NCI-H1694 treated with DMSO at 0.1 percent for 48 hours (cell line): ENCODE results near the gene DNAH14.
"Not testable (repeated sequence)": the region's sequence is repeated elsewhere in the genome, so short reads cannot be mapped to it uniquely, and the experiment has no call there.

ENCODE experiments used
- DNase-seq: peaks from one replicate; lab custom pipeline; 2025; lab: John Stamatoyannopoulos, UW

The DNAH14 gene

GRCh38 chr1:224921354-224921753 is 8.1 kb upstream of the DNAH14 start:
- no peak for DNase-seq

GRCh38 chr1:224922404-224923164 is 6.9 kb upstream of the DNAH14 start:
- peak; percentile 45 for DNase-seq

DNA sequence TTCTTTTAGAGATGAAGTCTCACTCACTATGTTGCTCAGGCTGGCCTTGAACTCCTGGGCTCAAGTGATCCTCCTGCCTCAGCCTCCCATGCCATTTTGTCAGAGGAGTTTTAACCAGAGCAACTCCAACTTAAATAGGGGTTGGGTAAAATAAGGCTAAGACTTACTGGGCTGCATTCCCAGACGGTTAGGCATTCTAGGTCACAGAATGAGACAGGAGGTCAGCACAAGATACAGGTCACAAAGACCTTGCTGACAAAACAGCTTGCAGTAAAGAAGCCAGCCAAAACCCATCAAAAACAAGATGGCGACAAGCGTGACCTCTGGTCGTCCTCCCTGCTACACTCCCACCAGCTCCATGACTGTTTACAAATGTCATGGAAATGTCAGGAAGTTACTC is 5.7 kb upstream of the DNAH14 start:
- DNase-seq = no peak

DNA sequence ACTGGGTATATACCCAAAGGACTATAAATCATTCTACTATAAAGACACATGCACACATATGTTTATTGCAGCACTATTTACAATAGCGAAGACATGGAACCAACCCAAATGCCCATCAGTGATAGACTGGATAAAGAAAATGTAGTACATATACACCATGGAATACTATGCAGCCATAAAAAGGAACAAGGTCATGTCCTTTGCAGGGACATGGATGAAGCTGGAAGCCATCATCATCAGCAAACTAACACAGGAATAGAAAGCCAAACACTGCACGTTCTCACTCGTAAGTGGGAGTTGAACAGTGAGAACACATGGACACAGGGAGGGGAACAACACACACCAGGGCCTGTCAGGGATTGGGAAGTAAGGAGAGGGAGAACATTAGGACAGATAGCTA is 1.8 kb upstream of the DNAH14 start:
- DNase-seq = not testable (repeated sequence)

DNA sequence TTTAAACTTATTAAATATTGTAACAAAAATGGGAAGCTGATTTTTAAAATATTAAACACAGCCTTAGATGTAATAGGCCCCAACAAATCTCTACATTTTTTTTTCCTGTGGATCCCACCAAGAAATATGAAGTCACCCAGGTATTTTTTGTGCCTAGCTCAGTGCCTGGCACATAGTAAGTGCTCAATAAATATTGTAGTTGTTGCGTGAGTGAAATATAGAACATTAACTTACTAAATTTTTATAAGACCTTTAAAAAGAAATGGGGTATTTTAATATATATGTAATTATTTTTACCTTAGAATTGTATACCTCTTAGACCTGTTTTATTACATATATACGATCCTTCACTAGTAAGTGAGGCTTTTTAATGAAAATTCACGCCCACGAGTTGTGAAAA is 569 bp upstream of the DNAH14 start:
- DNase-seq = no peak

- no peak for DNase-seq
Observed at GRCh38 chr1:224931605-224932004, 2.1 kb downstream of the DNAH14 start.

DNA sequence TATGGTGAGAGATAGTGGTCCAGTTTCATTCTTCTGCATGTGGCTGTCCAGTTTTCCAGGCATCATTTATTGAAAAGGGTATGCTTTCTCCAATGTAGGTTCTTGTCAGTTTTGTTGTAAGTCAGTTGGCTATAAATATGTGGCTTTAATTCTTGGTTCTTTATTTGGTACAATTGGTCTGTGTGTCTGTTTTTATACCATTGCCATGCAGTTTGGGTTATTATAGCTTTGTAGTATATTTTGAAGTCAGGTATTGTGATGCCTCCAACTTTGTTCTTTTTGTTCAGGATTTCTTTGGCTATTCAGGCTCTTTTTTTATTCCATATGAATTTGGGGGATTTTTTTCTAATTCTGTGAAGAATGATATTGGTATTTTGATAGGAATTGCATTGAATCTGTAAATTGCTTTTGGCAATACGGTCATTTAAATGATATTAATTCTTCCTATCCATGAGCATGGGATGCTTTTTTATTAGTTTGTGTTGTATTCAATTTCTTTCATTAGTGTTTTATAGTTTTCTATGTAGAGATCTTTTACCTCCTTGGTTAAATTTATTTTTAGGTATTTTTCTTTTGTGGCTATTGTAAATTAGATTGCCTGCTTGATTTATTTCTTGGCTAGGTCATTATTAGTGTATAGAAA is 3.3 kb downstream of the DNAH14 start:
- no peak for DNase-seq

DNA sequence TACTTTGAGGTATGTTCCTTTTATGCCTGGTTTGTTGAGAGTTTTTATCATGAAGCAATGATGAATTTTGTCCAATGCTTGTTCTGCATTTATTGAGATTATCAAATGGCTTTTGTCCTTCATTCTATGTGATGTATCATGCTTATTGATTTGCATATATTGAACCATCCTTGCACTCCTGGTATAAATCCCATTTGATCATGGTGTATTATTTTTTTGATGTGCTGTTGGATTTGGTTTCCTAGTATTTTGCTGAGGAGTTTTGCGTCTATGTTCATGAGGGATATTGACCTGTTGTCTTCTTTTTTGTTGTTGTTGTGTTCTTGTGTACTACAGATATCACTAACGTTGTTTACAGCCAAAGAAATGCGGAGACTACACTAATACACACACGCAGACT is 4.1 kb downstream of the DNAH14 start:
- no peak for DNase-seq

DNA sequence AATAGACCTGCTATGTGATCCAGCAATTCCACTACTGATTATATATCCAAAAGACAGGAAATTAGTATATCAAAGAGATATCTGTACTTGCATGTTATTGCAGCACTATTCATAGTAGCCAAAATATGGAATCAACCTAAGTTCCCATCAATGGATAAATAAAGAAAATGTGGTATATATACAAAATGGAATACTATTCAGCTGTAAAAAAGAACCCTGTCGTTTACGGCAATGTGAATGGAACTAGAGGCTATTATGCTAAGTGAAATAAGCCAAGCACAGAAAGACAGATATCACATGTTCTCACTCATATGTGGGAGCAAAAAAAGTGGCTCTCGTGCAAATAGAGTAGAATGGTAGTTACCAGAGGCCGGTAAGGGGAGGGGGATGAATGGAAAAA is 9.2 kb downstream of the DNAH14 start:
- no peak for DNase-seq

GRCh38 chr1:224939844-224940425 is 10.5 kb downstream of the DNAH14 start:
- no peak for DNase-seq

DNA sequence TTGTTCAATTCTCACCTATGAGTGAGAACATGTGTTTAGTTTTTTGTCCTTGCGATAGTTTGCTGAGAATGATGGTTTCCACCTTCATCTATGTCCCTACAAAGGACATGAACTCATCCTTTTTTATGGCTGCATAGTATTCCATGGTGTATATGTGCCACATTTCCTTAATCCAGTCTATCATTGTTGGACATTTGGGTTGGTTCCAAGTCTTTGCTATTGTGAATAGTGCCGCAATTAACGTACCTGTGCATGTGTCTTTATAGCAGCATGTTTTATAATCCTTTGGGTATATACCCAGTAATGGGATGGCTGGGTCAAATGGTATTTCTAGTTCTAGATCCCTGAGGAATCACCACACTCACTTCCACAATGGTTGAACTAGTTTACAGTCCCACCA is 11.3 kb downstream of the DNAH14 start:
- not testable (repeated sequence) for DNase-seq

DNA sequence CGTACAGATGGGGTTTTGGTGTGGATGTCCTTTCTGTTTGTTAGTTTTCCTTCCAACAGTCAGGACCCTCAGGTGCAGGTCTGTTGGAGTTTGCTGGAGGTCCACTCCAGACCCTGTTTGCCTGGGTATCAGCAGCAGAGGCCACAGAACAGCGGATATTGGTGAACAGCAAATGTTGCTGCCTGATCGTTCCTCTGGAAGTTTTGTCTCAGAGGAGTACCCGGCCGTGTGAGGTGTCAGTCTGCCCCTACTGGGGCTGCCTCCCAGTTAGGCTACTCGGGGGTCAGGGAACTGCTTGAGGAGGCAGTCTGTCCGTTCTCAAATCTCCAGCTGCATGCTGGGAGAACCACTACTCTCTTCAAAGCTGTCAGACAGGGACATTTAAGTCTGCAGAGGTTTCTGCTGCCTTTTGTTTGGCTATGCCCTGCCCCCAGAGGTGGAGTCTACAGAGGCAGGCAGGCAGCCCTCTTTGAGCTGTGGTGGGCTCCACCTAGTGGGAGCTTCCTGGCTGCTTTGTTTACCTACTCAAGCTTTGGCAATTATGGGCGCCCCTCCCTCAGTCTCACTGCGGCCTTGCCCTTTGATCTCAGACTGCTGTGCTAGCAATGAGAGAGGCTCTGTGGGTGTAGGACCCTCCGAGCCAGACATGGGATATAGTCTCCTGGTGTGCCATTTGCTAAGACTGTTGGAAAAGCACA is 16.3 kb downstream of the DNAH14 start:
- not testable (repeated sequence) for DNase-seq

GRCh38 chr1:224946349-224946691 is 16.8 kb downstream of the DNAH14 start:
- not testable (repeated sequence) for DNase-seq

DNA sequence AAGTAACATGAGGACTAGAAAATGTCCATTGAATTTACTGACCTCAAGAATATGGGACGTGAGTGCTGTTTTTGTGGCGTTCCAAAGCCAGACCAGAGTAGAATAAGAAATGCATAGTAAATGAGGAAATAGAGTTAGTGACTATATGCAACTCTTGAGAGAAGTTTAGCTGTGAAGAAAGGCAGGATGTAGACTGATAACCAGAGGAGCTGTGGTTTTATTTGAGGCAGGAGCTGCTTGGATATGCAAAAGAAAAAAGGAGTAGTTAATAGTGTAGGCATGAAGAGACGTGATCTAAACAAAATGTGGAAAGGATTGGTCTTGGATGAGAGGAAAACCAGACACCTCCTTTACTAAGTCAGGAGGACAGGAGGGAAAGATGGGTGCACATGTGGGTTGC is 28.2 kb downstream of the DNAH14 start:
- DNase-seq = no peak

GRCh38 chr1:224958490-224958889 is 29.0 kb downstream of the DNAH14 start:
- DNase-seq = no peak

DNA sequence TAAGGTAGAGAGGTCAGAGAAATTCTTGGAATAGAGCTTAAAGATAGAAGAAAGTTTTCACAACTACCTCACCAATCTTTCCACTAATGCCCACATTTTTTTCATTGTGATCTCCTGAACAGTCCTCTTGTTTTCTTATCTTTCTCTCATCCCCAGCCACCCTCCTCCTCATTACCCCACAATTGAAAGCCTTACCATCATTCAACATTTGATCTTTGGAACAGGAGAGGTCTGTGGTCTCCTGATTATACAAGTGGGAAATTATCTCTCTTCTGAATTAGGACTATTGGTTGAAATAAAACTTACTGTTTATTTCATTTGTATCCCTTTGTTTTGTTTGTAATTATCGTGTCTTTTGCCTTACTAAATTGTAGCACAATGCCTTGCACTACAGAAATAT is 29.6 kb downstream of the DNAH14 start:
- DNase-seq = no peak

DNA sequence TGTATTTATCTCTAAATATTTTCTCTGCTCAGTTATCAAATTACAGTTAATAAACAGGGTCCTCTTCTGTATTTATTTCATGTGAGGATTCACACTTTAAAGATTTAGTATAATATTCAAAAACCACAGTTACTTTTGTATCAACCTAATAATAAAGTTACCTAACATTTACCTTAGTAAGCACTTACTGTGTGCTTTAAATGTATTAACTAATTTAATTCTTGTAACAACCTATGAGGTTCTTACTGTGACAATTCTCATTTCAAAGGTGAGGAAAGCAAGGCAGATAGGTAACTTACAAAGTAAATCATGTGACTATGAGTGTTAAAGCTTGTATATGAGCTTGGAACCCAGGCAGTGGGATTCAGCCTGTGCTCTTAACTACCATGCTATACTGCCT is 30.2 kb downstream of the DNAH14 start:
- DNase-seq = no peak

GRCh38 chr1:224980181-224980580 is 50.7 kb downstream of the DNAH14 start:
- DNase-seq = no peak

DNA sequence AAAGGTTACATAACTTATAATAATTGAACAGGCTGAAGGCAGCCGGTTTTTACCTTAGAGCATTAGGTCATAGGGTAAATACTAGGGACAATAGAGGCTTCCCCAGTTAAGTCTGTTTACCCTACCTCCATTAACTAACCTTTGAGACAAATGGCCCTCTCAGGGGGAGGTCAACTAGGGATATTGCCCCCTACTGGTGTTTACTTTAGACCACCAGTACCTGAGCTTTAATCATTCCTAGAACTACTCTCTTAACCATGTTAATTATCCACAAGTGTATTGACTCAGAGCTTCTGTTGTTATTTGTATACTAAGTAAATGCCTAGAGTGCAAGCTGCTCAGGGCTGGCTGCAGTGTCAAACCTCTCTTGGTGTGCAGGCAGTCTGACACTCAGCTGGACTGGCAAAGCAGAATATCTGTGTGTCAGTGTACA is 52.5 kb downstream of the DNAH14 start:
- DNase-seq = not testable (repeated sequence)

GRCh38 chr1:224988042-224988441 is 58.6 kb downstream of the DNAH14 start:
- DNase-seq = no peak

- no peak for DNase-seq
Observed at GRCh38 chr1:224989615-224990014, 60.1 kb downstream of the DNAH14 start.

DNA sequence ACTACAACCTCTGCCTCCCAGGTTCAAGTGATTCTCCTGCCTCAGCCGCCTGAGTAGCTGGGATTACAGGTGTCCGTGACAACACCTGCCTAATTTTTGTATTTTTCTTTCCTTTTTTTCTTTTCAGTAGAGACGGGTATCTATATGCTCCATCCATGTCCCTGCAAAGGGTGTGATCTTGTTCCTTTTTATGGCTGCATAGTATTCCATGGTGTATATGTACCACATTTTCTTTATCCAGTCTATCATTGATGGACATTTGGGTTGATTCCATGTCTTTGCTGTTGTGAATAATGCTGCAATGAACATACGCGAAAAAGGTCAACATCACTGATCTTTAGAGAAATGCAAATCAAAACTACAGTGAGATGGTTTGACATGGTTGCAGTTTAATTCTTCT is 62.1 kb downstream of the DNAH14 start:
- DNase-seq = not testable (repeated sequence)

- no peak for DNase-seq
Observed at GRCh38 chr1:224995602-224996001, 66.1 kb downstream of the DNAH14 start.
